ENCODE measurements around the gene KLK13.

- no peak for TF ChIP-seq EZH2phosphoT487 (IDR thresholded peaks at IDR 0.05; ENCODE audit: insufficient read depth, low read depth)
- TF ChIP-seq EZH2 (IDR thresholded peaks at IDR 0.05; ENCODE audit: insufficient read depth, poor library complexity, severe bottlenecking): no peak
Observed at GRCh38 chr19:51026554-51026831, 38.4 kb downstream of the KLK13 start, which contains the start of gene KLK11.
